HK-2 (cell line): ENCODE data around the gene FBXL13.
"Not testable (repeated sequence)": the region's sequence is repeated elsewhere in the genome, so short reads cannot be mapped to it uniquely, and the experiment has no call there.

Experiments
- DNase-seq: peaks from one replicate; pipeline ENCODE4 v3.0.0-alpha.2; 2018; ENCODE audit not compliant: unreplicated experiment

FBXL13 gene

GRCh38 chr7:102983602-102984001 is 91.0 kb downstream of the FBXL13 start:
- DNase-seq = no peak

- no peak for DNase-seq
These were observed 92.4 kb downstream of the FBXL13 start for GRCh38 chr7:102982235-102982634.

- DNase-seq = no peak
These were observed 93.1 kb downstream of the FBXL13 start for GRCh38 chr7:102981451-102981850.

GRCh38 chr7:102979670-102980069 is 94.9 kb downstream of the FBXL13 start:
- no peak for DNase-seq

- DNase-seq = peak; percentile 34
These were observed 96.3 kb downstream of the FBXL13 start for GRCh38 chr7:102978284-102978683.

- DNase-seq = not testable (repeated sequence)
These were observed 97.0 kb downstream of the FBXL13 start for GRCh38 chr7:102977586-102977985.

- DNase-seq = no peak
These were observed 98.1 kb downstream of the FBXL13 start for GRCh38 chr7:102976493-102976892.

GRCh38 chr7:102975854-102976253 is 98.7 kb downstream of the FBXL13 start:
- DNase-seq = no peak

GRCh38 chr7:102974366-102975236 is 100.0 kb downstream of the FBXL13 start:
- no peak for DNase-seq

- no peak for DNase-seq
These were observed 101.3 kb downstream of the FBXL13 start for GRCh38 chr7:102973096-102973802.

GRCh38 chr7:102967798-102968197 is 106.8 kb downstream of the FBXL13 start:
- no peak for DNase-seq

GRCh38 chr7:102966465-102966864 is 108.1 kb downstream of the FBXL13 start:
- DNase-seq = no peak

GRCh38 chr7:102961993-102962392 is 112.6 kb downstream of the FBXL13 start:
- DNase-seq = not testable (repeated sequence)

GRCh38 chr7:102958004-102958403 is 116.6 kb downstream of the FBXL13 start:
- not testable (repeated sequence) for DNase-seq

- DNase-seq = not testable (repeated sequence)
These were observed 120.2 kb downstream of the FBXL13 start for GRCh38 chr7:102954359-102954758.

- DNase-seq = no peak
These were observed 121.2 kb downstream of the FBXL13 start for GRCh38 chr7:102953406-102953805.

- no peak for DNase-seq
These were observed 122.8 kb downstream of the FBXL13 start for GRCh38 chr7:102951839-102952238.

GRCh38 chr7:102944241-102944640 is 130.4 kb downstream of the FBXL13 start:
- DNase-seq = no peak

- no peak for DNase-seq
These were observed 131.0 kb downstream of the FBXL13 start for GRCh38 chr7:102943423-102944169.

- DNase-seq = no peak
These were observed 131.7 kb downstream of the FBXL13 start for GRCh38 chr7:102942868-102943267.

- no peak for DNase-seq
These were observed 132.3 kb downstream of the FBXL13 start for GRCh38 chr7:102942181-102942866.

- no peak for DNase-seq
These were observed 135.9 kb downstream of the FBXL13 start for GRCh38 chr7:102938679-102939078.
